Limb (tissue), 2 donors: ENCODE results near the gene CD59.
"Not testable (repeated sequence)": the region's sequence is repeated elsewhere in the genome, so short reads cannot be mapped to it uniquely, and the experiment has no call there.

ENCODE experiments used
- DNase-seq, 2 donors: peaks; one replicate each; pipeline ENCODE4 v3.0.0-alpha.2; 2016; ENCODE audit errors: extremely low spot score in 2 of 2

Gene CD59

DNA sequence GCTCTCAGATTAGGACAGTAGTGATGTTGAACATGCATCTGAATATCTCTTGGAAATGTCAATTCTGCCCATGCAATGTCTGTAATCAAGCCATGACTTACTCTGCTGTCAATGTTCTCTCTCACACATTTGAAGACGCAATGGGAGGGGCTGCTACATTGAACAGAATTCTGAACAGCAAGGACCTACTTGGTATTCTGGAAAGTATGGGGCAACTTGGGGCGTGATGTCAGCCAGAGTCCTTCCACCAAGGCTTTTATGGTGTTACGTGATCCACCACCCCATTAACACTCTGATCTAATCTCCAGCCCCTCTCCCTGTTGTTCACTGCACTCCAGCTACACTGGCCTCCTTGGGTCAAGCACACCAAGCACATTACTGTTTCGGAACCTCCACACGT lies 7.1 kb upstream of the CD59 start:
- no peak for DNase-seq

DNA sequence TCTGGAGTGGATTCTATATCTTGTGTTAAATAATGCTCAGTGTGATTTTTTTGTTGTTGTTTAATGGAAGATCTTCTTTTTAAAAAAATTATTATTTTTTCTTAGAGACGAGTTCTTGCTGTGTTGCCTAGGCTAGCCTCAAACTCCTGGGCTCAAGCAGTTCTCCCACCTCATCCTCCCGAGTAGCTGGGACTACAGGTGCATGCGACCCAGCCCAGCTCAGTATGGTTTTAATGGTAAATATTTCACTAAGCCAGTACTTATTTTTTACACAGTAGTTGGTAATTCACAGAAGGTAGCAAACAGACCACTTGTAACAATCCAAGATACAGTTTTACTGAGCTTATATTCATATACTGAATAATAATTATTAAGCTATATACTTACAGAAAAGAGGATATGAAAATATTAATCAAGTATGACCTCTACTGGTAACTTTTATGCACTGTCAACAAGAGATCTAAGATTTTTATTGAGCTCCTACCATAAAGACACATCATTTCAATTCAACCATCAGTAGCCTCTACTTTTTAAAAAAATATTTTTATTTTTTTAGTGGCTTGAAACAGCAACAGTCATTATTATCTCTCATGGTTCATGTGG lies 6.1 kb upstream of the CD59 start:
- peak in 1 of 2 donors; percentile 56 for DNase-seq

DNA sequence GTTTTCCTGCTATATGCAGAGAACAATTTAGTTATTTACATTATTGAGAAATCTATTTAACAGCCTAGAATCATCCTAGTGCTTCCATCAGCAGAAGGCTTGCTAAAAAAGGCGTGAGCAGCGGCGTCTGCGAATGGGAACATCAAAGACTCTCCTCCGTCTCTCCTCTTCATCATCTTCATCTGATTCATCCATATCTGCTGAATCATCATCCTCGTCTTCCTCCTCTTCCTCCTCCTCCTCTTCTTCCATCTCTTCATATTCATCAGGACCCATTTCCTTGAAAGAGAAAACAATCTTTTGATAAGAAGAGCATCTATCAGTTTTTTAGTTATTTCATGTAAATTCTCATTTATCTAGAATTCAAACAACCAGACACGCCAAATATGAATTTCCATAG lies 5.6 kb upstream of the CD59 start:
- no peak for DNase-seq

DNA sequence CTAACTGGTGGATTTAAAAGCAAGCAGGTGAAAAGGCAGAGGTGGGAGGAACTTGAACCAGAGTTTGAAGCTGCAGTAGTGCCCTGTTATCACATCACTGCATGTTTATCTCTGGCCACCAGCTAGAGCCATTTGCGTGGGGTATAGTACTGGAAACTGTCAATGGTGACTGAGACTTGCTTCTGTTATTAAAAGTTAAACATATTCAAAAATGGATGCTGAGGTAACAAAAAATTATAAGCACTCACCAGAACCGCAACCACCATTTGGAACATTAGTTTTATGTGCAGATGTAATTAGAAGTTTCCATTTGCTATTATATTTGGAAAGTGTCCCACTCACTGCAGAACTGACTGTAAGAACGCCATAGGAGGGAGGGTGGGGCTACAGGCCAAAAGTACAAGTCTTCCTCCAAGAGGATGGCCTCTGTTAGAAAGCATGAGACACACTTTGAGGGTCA lies 1.2 kb upstream of the CD59 start:
- no peak for DNase-seq

DNA sequence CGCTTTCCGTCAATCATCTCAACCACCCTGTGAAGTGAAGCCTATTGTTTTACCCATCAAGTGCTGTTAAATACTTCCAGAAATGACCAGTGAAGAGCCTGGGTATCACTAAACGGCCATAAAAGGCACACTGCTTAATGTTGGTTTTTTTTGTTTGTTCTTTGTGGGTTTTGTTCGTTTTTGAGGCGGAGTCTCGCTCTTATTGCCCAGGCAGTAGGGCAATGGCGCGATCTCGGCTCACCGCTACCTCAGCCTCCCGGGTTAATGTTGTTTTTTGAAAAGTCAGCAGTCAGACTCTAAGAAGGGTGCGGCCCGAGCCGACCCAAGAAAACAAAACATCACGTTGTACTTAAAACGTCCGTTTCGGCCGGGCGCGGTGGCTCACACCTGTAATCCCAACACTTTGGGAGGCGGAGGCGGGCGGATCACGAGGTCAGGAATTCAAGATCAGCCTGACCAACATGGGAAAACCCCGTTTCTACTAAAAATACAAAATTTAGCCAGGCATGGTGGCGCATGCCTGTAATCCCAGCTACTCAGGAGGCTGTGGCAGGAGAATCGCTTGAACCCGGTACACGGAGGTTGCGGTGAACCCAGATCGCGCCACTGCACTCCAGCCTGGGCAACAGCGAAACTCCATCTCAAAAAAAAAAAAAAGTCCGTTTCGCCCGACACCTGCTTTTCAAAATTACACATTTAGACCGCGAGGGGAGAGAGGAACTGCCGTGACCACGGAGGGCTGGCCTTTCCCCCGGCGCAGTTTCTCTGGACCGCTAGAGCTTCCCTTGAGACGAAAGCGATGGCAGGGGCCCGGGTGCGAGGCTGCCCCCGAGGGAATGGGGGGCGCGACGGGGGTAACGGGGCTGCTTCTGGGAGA lies 714 bp downstream of the CD59 start:
- no peak for DNase-seq

DNA sequence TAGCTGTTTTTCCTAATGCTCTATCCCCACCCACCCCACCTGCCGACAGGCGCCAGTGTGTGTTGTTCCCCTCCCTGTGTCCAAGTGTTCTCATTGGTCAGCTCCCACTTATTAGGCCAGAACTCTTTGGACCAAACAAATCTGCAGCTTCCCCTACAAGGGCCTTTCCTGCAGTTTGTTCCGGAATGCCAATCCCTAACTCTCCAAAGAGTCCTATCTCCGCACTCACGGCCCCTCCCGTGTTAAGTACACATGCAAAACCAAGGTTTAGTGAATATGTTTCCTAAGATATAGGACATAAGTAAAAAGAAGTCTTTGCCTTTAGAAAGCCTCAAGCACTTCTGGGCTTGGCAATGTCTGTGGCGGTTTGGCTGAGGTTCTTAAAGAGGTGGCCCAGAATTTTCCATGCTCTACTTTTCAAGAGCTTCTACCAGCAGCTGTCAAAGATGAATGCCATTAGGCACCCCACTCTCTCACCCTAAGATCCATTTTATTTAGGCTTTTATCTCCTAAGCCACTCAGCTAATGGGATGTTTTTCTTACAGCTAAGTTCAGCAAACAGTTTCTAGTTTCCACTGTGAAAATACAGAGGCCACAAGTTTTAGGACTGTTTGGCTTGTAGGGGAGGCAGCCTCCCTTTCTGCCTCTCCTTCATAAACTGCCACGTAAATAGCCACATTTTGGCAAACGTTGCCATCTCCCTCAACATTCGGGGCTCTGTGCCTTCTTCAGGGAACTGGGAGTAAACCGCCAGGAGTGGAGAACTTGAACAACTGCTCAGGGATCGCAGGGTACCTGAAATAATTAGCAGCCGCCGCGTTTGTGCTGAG lies 1.6 kb downstream of the CD59 start:
- peak; percentile 47 to 57 for DNase-seq

DNA sequence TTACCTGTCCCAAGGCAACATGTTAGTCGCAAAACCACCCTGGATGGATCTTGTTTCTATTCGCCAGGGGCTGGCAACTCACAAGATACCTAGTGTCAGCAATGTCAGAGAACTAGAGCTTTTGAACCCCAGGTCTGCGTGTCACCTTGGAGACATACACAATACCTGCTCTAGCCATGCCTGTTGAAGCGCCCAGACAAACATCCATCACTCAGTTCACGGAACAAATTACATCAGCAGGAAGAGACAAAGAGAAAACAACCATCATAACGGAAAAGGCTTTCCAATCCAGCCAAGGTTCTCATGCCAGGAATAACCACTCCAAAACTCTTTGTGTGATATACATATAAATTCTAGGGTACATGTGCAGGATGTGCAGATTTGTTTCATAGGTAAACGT lies 2.2 kb downstream of the CD59 start:
- no peak for DNase-seq

DNA sequence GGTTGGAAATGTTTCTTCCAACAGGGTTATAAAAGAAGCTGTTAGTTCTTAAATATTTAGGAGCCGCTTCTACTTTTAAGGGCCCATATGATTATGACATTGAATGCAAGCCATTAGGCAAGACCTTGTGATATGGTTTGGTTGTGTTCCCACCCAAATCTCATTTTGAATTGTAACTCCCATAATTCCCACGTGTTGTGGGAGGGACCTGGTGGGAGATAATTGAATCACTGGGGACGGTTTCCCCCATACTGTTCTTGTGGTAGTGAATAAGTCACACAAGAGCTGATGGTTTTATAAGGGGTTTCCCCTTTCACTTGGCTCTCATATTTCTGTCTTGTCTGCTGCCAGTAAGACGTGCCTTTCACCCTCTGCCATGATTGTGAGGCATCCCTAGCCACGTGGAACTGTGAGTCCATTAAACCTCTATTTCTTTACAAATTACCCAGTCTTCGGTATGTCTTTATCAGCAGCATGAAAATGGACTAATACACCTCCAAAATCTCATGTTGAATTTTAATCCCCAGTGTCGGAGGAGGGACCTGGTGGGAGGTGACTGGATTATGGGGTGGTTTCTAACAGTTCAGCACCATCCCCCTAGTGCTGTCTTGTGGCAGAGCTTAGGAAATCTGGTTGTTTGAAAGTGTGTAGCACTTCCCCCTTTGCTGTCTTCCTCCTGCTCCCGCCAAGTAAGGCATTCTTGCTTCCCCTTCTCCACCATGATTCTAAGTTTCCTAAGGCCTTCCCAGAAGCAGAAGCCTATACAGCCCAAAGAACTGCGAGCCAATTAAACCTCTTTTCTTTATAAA lies 4.3 kb downstream of the CD59 start:
- no peak for DNase-seq

DNA sequence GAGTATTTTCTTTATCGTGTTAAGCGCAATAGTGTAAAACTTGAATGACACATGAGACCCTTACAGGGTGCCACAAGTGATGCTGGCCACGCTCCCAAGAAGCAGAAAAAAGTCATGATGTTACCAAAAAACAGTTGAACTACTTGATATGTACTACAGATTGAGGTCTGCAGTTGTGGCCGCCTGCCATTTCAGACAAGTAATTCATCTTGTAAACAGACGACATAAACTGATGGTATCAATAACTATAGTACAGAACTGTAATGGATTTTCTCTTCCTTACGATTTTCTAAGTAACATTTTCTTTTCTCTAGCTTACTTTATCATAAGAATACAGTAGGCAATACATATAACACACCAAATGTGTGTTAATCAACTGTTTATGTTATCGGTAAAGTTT lies 5.5 kb downstream of the CD59 start:
- no peak for DNase-seq

DNA sequence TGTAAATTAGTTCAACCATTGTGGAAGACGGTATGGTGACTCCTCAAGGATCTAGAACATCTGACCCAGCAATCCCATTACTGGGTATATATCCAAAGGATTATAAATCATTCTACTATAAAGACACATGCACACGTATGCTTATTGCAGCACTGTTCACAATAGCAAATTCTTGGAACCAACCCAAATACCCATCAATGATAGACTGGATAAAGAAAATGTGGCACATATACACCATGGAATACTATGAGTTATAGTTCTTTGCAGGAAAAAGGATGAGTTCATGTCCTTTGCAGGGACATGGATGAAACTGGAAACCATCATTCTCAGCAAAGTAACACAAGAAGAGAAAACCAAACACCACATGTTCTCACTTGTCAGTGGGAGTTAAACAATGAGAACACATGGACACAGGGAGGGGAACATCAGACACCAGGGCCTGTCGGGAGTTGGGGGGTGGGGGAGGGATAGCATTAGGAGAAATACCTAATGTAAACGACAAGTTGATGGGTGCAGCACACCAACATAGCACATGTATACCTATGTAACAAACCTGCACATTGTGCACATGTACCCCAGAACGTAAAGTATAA lies 7.1 kb downstream of the CD59 start:
- not testable (repeated sequence) for DNase-seq

DNA sequence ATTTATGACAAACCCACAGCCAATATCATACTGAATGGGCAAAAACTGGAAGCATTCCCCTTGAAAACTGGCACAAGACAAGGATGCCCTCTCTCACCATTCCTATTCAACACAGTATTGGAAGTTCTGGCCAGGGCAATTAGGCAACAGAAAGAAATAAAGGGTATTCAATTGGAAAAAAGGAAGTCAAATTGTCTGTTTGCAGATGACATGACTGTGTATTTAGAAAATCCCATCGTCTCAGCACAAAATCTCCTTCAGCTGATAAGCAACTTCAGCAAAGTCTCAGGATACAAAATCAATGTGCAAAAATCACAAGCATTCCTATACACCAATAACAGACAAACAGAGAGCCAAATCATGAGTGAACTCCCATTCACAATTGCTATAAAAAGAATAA lies 8.7 kb downstream of the CD59 start:
- not testable (repeated sequence) for DNase-seq

DNA sequence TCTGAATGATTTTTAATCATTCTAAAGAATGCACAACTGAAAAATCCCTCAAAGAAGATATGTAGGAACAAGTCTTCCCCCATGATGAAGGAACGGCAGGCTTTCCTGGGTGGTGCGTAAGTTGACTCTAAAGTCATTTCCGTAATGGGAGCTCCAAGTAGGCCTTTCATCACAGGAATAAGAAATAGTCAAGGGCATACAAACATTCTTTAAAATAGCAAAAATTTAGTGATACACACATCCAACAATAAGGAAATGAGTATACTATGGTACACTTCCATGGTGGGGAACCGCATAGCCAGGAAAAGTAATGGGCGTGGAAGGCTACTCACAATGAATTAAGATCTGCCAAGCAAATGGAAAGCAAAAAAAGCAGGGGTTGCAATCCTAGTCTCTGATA lies 10.7 kb downstream of the CD59 start:
- no peak for DNase-seq

DNA sequence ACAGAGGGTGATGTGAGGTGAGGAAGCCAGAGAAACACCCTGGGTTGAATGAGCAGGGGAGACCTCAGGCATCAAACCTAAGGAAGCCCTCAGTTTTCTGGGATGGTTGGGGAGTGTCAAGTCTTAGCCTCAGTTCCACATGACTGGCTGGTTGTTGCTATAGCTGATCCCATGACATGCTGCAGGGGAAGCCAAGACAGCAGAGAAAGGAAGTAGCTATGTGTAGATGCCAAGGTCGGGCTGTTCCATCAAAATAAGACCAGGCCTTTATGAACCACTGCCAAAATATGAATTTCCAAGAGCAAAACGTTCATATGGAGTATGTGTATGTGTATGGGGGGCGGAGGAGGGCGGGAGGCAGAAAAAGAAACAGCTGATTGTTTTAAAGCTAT lies 11.6 kb downstream of the CD59 start:
- no peak for DNase-seq

DNA sequence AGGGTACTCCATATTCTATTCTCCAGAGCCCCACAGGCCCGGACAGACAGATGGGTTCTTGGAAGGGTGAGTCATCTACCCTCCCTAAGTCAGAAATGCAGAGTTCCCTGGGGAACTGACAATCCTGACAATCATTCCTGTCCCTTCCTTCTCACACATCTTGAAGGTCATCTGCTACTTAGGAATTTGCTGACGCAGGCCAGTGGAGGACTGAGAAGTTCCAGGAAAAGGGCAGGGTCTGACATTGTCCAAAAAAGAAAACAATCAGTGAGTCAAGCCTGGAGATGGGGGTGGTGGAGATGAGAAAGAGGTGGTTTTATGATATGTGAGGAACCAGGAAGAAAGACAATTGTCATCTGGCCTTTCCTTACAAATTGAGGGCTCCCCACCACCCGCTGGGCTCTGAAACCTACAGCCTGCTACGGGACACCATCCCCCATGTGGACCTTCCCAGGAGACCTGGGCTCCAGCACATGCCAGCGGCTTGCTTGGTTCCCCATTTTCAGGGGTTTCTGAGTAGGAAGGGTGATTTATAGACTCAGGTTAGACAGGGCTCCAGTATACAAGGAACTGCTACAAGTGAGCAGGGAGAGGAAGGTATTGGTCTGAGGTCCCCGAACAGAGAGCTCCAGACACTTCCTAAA lies 12.9 kb downstream of the CD59 start:
- DNase-seq: no peak

DNA sequence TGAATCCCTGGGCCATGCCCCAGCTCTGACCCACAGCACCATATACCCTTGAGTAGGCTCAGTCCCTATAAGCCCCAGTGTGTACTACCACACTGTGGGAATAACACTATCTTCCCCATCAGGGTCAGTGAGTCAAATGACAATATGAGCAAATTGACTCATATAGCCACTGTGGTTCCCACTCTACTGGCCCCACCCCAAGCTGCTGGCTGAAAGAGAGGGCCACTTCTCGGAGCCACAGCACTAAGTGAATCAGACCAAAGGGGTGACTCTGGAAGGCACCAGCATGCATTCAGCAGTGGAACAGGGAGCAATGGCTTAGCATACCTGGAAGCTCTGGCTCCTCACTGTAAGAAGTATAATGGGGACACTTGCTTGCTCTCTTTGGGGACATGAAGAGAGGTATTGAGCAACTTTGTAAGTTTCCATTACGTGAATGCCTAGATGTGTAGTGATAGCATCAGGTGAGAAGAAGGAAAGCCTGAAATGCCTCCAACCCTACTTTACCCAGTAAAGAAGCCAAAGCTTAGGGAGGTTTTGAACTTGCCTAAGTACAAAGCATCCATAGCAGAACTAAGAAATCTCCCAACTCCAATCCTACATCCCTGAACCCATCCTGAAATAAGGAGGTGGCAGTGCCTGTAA lies 13.5 kb downstream of the CD59 start:
- DNase-seq: no peak

DNA sequence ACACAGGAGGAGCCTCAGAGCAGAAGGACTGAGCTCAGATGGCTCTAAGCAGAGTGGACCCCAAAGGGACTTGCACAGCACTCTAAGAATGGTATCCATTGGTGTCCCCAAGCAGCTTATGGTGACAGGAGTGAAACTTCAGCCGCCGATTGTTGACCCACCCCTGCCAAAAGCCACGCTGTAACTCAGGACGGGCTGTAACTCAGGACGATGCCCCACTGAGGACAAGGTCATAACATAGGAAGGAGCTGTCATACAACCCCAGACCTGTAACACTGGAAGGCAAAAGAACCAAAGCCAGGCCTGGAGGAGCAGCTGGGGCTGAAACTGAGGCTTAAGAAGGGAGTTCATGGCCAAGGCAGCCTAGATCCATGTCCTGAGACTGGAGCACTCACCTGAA lies 14.2 kb downstream of the CD59 start:
- DNase-seq: no peak

DNA sequence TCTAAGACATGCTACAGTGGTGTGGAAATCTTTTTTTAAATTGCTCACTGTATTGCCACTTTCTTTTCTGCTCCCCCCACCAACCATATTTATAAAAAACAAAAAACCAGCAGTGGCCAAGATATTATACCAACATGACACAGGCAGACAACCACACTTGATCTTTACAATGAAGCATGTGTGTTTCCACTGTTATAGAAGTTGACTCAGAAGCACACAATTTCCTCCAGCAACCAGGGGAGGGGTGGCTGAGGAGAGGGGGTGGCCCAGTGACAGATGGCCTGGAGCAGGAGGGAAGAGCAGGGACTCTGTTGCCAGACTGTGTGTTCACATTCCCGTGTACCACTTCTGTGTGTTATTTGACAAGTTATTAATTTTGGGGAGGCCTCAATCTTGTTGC lies 14.8 kb downstream of the CD59 start:
- DNase-seq: no peak

DNA sequence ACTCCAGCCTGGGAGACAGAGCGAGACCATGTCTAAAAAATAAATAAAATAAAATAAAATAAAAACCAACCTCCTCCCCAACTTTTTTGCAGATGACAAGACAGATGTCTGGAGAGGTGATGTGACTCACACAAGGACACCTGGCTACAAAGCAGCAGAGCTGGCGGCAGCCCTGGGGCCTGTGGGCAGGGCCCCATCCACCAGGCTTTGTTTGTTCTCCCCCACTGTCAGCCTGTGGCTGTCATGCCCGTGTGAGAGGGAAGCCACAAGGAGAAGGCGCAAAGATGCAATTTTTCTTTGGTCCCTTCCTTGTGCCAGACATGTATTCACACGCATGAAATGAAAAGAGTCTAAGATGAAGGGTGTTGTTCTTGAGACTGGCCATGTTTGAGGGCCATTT lies 16.6 kb downstream of the CD59 start:
- no peak for DNase-seq

DNA sequence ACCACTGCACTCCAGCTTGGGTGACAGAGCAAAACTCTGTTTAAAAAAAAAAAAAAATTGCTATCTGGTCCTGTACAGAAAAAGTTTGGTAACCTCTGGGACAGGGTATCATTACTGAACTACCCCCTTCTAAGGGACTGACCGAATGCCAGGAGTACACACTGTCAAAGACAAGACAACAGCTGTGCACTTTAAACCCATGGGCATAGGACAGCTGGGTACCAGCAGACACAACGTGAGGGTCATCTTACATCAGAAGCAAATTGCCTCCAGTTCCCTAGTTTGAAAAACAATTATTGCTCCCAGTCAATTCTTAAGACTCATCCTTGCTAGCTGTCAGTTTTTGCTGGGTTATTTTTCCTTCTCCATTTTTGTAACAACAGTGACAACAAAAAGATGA lies 17.8 kb downstream of the CD59 start:
- DNase-seq: no peak

DNA sequence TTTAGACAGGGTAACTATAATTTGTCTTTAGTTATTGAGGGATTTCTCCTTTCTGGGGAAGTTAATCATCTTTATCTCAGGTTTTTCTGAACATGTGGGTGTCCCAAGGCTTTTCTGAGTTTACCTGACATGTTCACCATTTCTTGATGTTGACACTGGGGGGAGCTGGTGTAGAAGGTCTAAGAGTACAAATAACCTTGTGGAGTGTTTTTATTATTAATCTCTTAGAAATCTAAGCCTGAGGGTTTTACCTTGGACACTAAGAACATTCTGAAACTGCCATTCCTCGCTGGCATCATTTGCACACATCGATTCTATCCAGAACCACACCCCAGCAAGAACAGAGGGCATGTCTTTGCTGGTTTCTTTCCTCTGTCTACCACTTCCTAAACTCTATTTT lies 20.0 kb downstream of the CD59 start:
- DNase-seq: no peak
